ENCODE data around the gene AHRR.

AHRR gene

GRCh38 chr5:346229-346935, 24.9 kb downstream of the AHRR start:
- no peak for DNase-seq (ENCODE audit: low read depth, low spot score)

GRCh38 chr5:347712-348284, 26.3 kb downstream of the AHRR start:
- DNase-seq (ENCODE audit: low read depth, low spot score), result no peak

GRCh38 chr5:348726-349125, 27.2 kb downstream of the AHRR start:
- no peak for DNase-seq (ENCODE audit: low read depth, low spot score)

- no peak for DNase-seq (ENCODE audit: low read depth, low spot score)
These were observed 28.8 kb downstream of the AHRR start for GRCh38 chr5:350355-350754.

- no peak for DNase-seq (ENCODE audit: low read depth, low spot score)
These were observed 29.8 kb downstream of the AHRR start for GRCh38 chr5:351084-351920.

GRCh38 chr5:351921-352245, 30.4 kb downstream of the AHRR start:
- no peak for DNase-seq (ENCODE audit: low read depth, low spot score)

GRCh38 chr5:352639-353611, 31.4 kb downstream of the AHRR start:
- no peak for DNase-seq (ENCODE audit: low read depth, low spot score)

GRCh38 chr5:353612-354580, 32.4 kb downstream of the AHRR start:
- no peak for DNase-seq (ENCODE audit: low read depth, low spot score)

- no peak for DNase-seq (ENCODE audit: low read depth, low spot score)
These were observed 33.3 kb downstream of the AHRR start for GRCh38 chr5:354581-355378.

GRCh38 chr5:355379-355935, 33.9 kb downstream of the AHRR start:
- DNase-seq (ENCODE audit: low read depth, low spot score), result no peak

- no peak for DNase-seq (ENCODE audit: low read depth, low spot score)
These were observed 34.4 kb downstream of the AHRR start for GRCh38 chr5:355958-356357.

GRCh38 chr5:359301-359897, 37.9 kb downstream of the AHRR start:
- DNase-seq (ENCODE audit: low read depth, low spot score), result no peak

- DNase-seq (ENCODE audit: low read depth, low spot score), result no peak
These were observed 38.9 kb downstream of the AHRR start for GRCh38 chr5:360257-361027.

- DNase-seq (ENCODE audit: low read depth, low spot score), result no peak
These were observed 40.7 kb downstream of the AHRR start for GRCh38 chr5:362189-362588.

GRCh38 chr5:362978-363765, 41.7 kb downstream of the AHRR start:
- no peak for DNase-seq (ENCODE audit: low read depth, low spot score)

GRCh38 chr5:364497-364896, 43.0 kb downstream of the AHRR start:
- DNase-seq (ENCODE audit: low read depth, low spot score), result no peak
